BJ (cell line): ENCODE measurements around the gene GPR107. TPM values are rescaled to one million over a fixed set of nuclear protein-coding genes. Genes with fewer than 3 reads are reported as not detected.

Experiments
- CTCF ChIA-PET: fragments of 350-600 bp; formaldehyde crosslinking; extraction: SDS; loops from one replicate; lab custom pipeline; 2021; ENCODE audit warnings: antibody characterized with exemption, inconsistent platforms; lab: Yijun Ruan, JAX
- POLR2A ChIA-PET: fragments of 300-600 bp; sonication (Branson Sonifier 250); formaldehyde crosslinking; extraction: SDS; loops from one replicate; lab custom pipeline; 2021; ENCODE audit warnings: antibody characterized with exemption; lab: Charles Lee
- DNase-seq: peaks from one replicate; pipeline ENCODE4 v3.0.0-alpha.2; 2011; ENCODE audit warnings: low read depth
- H3K27me3 ChIP-seq: 2 replicates; pipeline ENCODE4 v1.6.0; 2011; ENCODE audit warnings: low read length; ENCODE audit not compliant: control insufficient read depth, insufficient read depth
- H3K36me3 ChIP-seq: 2 replicates; pipeline ENCODE4 v1.5.1; 2011; ENCODE audit warnings: low read length; ENCODE audit not compliant: control insufficient read depth, insufficient read depth
- H3K4me3 ChIP-seq: 2 replicates; pipeline ENCODE4 v1.5.1; 2011; ENCODE audit warnings: low read depth, mild to moderate bottlenecking, control low read depth, low read length
- CTCF ChIP-seq: IDR thresholded peaks from 2 replicates; pipeline ENCODE4 v1.5.1; 2011; ENCODE audit warnings: low read depth, mild to moderate bottlenecking, control low read depth, inconsistent platforms, low read length, moderate library complexity; ENCODE audit not compliant: insufficient read depth
- polyA plus RNA-seq: library from polyadenylated mRNA; depleted of rRNA; stranded (reverse); fragments of >200 nt; gene quantifications from 2 replicates; pipeline ENCODE4 v1.2.3, GENCODE V29; 2011

Gene GPR107
- polyA plus RNA-seq, 1 experiment: 32.5 TPM

- Histone ChIP-seq H3K36me3 (no peaks in the 10 kb centered on the region), H3K4me3 (no peak overlapping the region), H3K27me3 (no peaks in the 10 kb centered on the region)
- CTCF ChIA-PET: no interaction called here
- no peak for DNase-seq
- POLR2A ChIA-PET: no interaction called here
- TF ChIP-seq CTCF: no peak
Observed at GRCh38 chr9:130034570-130034969, 19.1 kb upstream of the GPR107 start.

- CTCF ChIA-PET: interaction anchor here (0.6 kb wide), 1 partner anchor 14 kb away, joined by 3 read pairs; no protein-coding TSS in a partner anchor
- no peak for TF ChIP-seq CTCF
- no peaks in the 10 kb centered on the region for H3K27me3 ChIP-seq
- POLR2A ChIA-PET: no interaction called here
- no peak for DNase-seq
- no peak overlapping the region for H3K4me3 ChIP-seq
- H3K36me3 ChIP-seq: no peaks in the 10 kb centered on the region
Observed at GRCh38 chr9:130036099-130036498, 17.6 kb upstream of the GPR107 start.

GRCh38 chr9:130039528-130040147, 14.1 kb upstream of the GPR107 start:
- POLR2A ChIA-PET: no interaction called here
- CTCF ChIA-PET: interaction anchor here (1.1 to 1.3 kb wide), 2 partner anchors 106 to 154 kb away, joined by 3 to 4 read pairs; no protein-coding TSS in a partner anchor
- no peak for DNase-seq
- no peak overlapping the region for H3K4me3 ChIP-seq
- H3K27me3 ChIP-seq: no peaks in the 10 kb centered on the region
- H3K36me3 ChIP-seq: no peaks in the 10 kb centered on the region
- TF ChIP-seq CTCF: peak; percentile 9; the same call in 1 of the 2 replicates

- POLR2A ChIA-PET: no interaction called here
- TF ChIP-seq CTCF: no peak
- CTCF ChIA-PET: interaction anchor here (0.9 to 1.3 kb wide), 6 partner anchors 10 to 156 kb away, joined by 3 to 10 read pairs (median 4); no protein-coding TSS in a partner anchor
Observed at GRCh38 chr9:130040984-130041647, 12.6 kb upstream of the GPR107 start.

GRCh38 chr9:130041648-130042405, 11.9 kb upstream of the GPR107 start:
- POLR2A ChIA-PET: interaction anchor here (0.6 kb wide), 1 partner anchor 115 kb away, joined by 11 read pairs; no protein-coding TSS in a partner anchor

More at GRCh38 chr9:130040984-130041647, 12.6 kb upstream of the GPR107 start:
- H3K27me3 ChIP-seq: no peaks in the 10 kb centered on the region
- H3K36me3 ChIP-seq: no peaks in the 10 kb centered on the region
- DNase-seq: no peak
- H3K4me3 ChIP-seq: peak overlapping the region; percentile 59

More at GRCh38 chr9:130041648-130042405, 11.9 kb upstream of the GPR107 start:
- H3K36me3 ChIP-seq: no peaks in the 10 kb centered on the region
- no peak for DNase-seq
- H3K27me3 ChIP-seq: no peaks in the 10 kb centered on the region
- no peak for TF ChIP-seq CTCF
- peak overlapping the region; percentile 59 for H3K4me3 ChIP-seq
- CTCF ChIA-PET: interaction anchor here (0.7 to 1.3 kb wide), 8 partner anchors 9 to 315 kb away, joined by 3 to 10 read pairs (median 3); no protein-coding TSS in a partner anchor
